ACC112 (cell line): ENCODE measurements around the gene HDAC4.

Experiments used
- H2AFZ ChIP-seq: fragments of 200-600 bp; sonication (generic); one replicate; pipeline ENCODE4 v1.6.0; 2017; ENCODE audit warnings: antibody characterized with exemption, low read length; ENCODE audit not compliant: unreplicated experiment
- H3K27ac ChIP-seq: fragments of 200-600 bp; sonication (generic); 2 replicates; pipeline ENCODE4 v1.5.1; 2014; ENCODE audit warnings: low read depth, mild to moderate bottlenecking, antibody characterized with exemption, low read length, moderate library complexity
- H3K27me3 ChIP-seq: fragments of 200-600 bp; sonication (generic); 2 replicates; pipeline ENCODE4 v1.6.1; 2014; ENCODE audit warnings: mild to moderate bottlenecking, antibody characterized with exemption, low read length, moderate library complexity, mixed read lengths; ENCODE audit not compliant: insufficient read depth
- H3K36me3 ChIP-seq: fragments of 200-600 bp; sonication (generic); 2 replicates; pipeline ENCODE4 v1.6.1; 2016; ENCODE audit warnings: mild to moderate bottlenecking, antibody characterized with exemption, low read length, moderate library complexity, mixed read lengths; ENCODE audit not compliant: insufficient read depth
- H3K4me1 ChIP-seq: fragments of 200-600 bp; sonication (generic); one replicate; pipeline ENCODE4 v1.6.1; 2016; ENCODE audit warnings: low read length, mixed read lengths; ENCODE audit not compliant: insufficient read depth, unreplicated experiment, control insufficient read depth
- H3K4me3 ChIP-seq: fragments of 200-600 bp; sonication (generic); 2 replicates; pipeline ENCODE4 v1.5.1; 2014; ENCODE audit warnings: mild to moderate bottlenecking, low read depth, low read length
- H3K79me2 ChIP-seq: fragments of 200-600 bp; sonication (generic); one replicate; pipeline ENCODE4 v1.6.0; 2016; ENCODE audit warnings: low read length; ENCODE audit not compliant: control insufficient read depth, unreplicated experiment, insufficient read depth

Gene HDAC4

DNA sequence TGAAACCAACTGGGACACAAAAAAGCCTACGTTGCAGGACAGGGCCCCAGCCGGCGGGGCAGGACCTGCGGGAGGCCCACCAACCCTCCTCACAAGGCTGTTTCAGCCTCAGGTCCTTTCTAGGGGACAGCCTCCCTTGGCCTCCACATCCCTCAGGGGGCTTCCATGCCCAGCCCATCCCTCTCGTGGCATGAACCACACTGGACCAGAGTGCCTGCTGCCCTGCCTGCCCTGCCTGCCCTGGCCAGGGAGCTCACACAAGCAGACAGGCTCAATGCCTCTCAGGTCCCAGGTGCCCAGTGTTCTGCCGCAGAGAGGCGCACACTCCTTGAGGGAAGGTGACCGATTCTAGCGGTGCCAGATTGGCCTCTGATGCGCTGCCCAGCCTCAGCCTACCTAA lies 57.4 kb downstream of the HDAC4 start:
- no peak overlapping the region for H3K27ac ChIP-seq
- H3K79me2 ChIP-seq, result peaks cover 8% of the 10 kb centered on the region
- H3K4me3 ChIP-seq, result no peak overlapping the region
- no peaks in the 10 kb centered on the region for H3K27me3 ChIP-seq
- no peaks in the 10 kb centered on the region for H3K36me3 ChIP-seq
- H3K4me1 ChIP-seq, result no peaks in the 10 kb centered on the region
- H2AFZ ChIP-seq, result no peak overlapping the region

DNA sequence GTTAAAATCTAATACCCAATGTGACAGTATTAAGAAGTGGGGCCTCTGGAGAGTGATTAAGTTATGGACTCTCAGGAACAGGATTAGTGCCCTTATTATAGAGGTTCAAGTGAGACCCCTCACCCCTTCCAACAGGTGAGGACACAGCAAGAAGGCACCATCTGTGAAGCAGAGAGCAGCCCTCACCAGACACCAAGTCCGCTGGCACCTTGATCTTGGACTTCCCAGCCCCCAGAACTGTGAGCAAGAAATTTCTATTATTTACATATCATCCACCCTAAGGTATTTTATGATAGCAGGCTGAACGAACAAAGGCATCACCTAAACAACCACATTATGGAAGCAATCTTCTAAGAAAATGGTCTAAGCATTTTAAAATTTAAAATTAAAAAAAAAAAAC lies 59.0 kb downstream of the HDAC4 start:
- no peak overlapping the region for H3K27ac ChIP-seq
- no peak overlapping the region for H2AFZ ChIP-seq
- H3K27me3 ChIP-seq, result no peaks in the 10 kb centered on the region
- peaks cover 4% of the 10 kb centered on the region for H3K79me2 ChIP-seq
- H3K4me3 ChIP-seq, result no peak overlapping the region
- no peaks in the 10 kb centered on the region for H3K36me3 ChIP-seq
- no peaks in the 10 kb centered on the region for H3K4me1 ChIP-seq

DNA sequence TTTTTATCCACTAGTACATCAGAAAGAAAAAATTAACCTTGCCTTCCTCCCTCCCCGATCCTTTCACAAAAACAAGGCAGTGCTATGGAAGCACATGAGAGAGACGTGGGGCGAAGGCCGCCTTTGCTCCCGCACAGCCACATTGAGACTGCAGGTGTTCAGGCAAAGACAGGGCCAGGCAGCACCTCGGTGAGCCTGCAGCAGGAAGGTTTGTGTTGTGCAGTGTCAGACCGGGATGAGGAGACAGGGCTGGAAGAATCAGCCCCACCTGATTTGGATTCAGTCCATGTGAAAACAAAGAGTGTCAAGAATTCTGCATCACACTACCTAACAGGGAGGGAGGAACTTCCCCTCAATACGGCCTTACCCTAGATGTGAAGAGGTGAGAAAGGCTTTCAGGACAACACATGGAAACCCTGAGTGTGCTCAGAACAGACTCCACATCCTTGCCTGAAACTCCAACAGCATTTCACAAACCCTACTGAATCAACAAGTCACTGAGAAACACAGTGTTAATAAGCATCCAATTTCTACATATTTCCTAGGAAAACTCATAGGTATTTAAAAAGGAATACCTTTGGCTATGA lies 59.6 kb downstream of the HDAC4 start:
- Histone ChIP-seq H3K27ac (no peak overlapping the region), H3K4me1 (no peaks in the 10 kb centered on the region), H2AFZ (no peak overlapping the region), H3K79me2 (no peaks in the 10 kb centered on the region), H3K36me3 (no peaks in the 10 kb centered on the region), H3K27me3 (no peaks in the 10 kb centered on the region), H3K4me3 (no peak overlapping the region)

DNA sequence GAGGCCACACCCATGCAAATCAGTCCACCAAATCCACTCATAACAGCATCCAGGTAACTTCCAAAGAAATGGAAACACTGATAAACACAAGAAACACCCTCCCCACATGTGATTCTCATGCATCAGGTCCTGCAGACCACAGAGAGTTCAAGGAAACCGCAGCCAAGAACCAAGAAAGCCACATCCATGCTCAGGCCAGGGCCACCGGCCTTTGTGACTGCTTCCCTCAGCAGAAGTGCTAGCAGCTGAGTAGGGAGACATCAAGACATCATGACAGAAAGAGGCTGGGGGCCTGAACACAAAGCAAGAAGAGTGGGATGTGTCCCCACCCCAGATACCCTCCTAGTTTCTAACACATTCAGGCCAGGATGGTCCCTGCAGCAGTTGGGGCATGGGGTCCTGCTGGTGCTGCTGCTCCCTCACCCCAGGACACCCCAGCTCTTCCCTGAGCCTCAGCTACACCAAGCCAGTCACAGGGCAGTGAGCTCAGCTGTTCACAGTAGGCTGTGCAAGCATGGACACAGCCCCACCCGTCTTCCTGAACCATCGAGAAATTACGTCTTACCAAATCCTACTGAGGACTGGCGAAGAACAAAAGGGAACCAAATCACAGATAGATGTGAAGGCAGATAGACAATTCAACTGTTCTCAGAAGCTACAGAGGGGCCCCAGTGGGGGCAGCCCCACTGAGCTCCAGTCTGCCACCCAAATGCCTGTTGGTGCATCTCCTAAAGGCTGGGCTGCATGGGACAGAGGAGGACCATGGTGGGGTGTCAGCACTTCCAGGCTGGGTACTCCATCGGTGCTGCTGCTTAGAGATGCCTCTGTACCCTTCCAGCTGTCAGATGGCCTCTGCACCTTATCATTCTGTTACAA lies 60.9 kb downstream of the HDAC4 start:
- Histone ChIP-seq H3K27me3 (no peaks in the 10 kb centered on the region), H2AFZ (no peak overlapping the region), H3K79me2 (no peaks in the 10 kb centered on the region), H3K27ac (no peak overlapping the region), H3K4me3 (no peak overlapping the region), H3K4me1 (no peaks in the 10 kb centered on the region), H3K36me3 (no peaks in the 10 kb centered on the region)

DNA sequence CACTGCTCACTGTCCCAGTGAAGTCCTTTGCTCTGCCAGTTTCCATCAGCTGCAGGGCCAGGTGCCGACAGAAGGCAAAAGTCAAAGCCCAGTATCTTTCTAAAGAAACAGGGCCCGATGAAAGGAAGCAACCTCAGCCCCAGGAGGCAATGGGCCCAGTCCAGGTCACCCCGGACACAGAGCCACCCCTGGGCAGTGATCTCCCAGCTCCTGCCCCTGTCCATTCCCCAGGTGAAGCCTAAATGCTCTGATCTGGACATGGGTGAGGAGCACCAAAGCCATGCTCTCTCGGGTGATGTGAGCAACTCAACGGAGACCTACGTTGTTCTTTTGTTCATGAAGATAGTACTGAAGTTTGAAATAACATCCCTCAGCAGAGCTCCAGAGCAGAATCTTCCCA lies 61.6 kb downstream of the HDAC4 start:
- Histone ChIP-seq H2AFZ (no peak overlapping the region), H3K27ac (no peak overlapping the region), H3K27me3 (no peaks in the 10 kb centered on the region), H3K4me3 (no peak overlapping the region), H3K79me2 (no peaks in the 10 kb centered on the region), H3K36me3 (no peaks in the 10 kb centered on the region), H3K4me1 (no peaks in the 10 kb centered on the region)

DNA sequence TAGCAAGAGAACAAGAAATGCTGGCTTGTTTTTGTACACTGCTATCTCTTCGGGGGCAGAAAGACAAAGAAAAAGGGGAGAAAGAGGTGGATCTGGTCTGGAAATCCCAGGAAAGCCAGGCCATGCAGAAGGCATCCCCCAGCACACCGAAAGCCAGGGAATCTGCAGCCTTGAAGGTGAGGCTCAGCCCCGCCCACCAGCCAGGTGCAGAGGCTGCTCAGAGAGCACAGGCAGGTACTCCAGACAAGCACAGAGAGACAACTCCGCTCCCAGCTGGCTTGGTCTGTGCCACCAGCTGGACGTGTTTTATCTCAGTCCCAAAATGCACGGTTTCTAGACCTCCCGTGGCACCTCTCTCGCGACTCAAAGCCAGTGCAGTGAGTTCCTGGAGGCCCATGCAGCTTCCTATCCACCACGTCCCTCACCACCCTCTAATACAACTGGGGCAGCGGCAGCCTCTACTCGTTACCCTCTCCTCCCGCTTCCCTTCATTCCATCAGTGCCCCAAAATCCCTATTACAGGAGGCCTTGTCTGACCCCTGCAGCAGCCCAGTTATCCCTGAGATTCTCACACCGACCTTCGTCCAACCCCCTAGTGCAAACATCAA lies 62.8 kb downstream of the HDAC4 start:
- Histone ChIP-seq H2AFZ (no peak overlapping the region), H3K36me3 (no peaks in the 10 kb centered on the region), H3K4me3 (no peak overlapping the region), H3K4me1 (no peaks in the 10 kb centered on the region), H3K27me3 (no peaks in the 10 kb centered on the region), H3K79me2 (no peaks in the 10 kb centered on the region), H3K27ac (no peak overlapping the region)

DNA sequence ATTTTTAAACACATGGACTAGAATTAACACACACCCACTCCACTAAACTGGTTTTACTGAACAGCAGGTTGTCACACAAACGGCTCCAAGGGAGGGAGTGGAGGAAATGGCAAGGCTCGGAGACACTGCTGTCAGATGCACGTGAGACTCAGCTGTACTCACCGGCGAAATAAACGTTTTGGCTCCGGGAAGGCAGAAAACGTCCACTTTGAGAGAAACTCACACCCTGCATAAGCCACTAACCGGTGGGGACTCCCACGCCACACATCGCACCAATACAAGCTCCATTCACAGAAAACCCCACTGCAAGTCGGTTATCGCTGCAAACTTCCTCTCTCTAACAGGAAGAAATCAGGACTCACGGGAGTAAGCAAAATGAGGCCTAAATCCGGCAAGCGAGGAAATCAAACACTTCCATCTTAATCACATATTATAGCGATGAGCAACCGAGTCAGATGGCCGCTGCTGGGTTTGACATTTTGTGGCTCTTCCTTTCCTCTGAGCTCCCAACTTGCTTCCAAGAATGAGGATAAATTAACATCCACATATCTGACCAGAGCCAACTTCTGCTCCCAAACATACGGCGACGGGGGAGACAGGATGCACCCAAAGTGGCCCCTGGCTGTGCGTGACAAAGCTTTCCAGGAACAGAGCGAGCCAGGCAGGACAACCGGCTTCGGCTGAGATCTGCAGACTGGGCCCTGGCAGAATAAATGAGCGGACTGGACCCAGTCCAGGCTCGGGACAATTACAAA lies 63.5 kb downstream of the HDAC4 start:
- no peaks in the 10 kb centered on the region for H3K36me3 ChIP-seq
- no peak overlapping the region for H3K4me3 ChIP-seq
- no peak overlapping the region for H3K27ac ChIP-seq
- no peaks in the 10 kb centered on the region for H3K79me2 ChIP-seq
- H2AFZ ChIP-seq, result no peak overlapping the region
- no peaks in the 10 kb centered on the region for H3K27me3 ChIP-seq
- H3K4me1 ChIP-seq, result no peaks in the 10 kb centered on the region

DNA sequence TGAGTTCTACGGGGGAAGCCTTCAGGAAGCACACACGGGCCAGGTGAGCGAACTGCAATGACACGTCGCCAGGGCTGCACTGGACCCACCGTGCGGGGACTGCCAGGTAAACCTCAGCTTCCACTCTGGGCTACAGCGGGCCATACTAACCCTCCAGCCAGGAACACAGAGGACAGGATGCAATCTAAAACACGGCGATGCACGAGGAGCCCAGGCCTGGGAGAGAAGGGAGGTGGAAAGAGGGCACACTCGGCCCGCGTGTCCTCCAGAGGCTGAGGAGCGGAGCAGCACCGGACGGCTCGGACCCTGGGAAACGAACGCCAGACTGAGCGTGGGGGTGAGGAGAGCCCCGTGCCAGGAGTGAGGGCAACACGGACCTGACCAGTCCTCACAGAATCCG lies 69.3 kb downstream of the HDAC4 start:
- Histone ChIP-seq H2AFZ (no peak overlapping the region), H3K36me3 (no peaks in the 10 kb centered on the region), H3K4me3 (no peak overlapping the region), H3K27me3 (no peaks in the 10 kb centered on the region), H3K27ac (no peak overlapping the region), H3K4me1 (peaks cover 19% of the 10 kb centered on the region), H3K79me2 (no peaks in the 10 kb centered on the region)

DNA sequence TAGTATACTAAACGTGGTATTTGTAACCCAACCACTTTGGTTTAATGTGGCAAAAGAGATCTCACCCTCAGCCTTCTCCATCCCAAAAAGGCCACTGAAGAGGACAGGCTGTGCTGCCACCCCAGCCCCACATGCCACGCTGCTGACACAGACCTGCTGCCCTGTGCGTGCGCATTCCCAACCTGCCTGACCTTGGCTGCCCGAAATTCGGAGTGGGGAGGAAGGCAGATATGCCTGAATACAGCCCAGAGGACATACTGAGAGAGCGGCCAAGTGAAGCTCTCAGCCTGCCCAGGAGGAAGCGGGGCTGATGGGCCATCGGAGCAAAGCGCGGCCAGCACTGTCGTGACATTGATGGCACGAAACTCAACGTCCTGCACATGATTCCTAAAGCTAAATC lies 70.0 kb downstream of the HDAC4 start:
- Histone ChIP-seq H3K27ac (no peak overlapping the region), H3K79me2 (no peaks in the 10 kb centered on the region), H2AFZ (no peak overlapping the region), H3K36me3 (no peaks in the 10 kb centered on the region), H3K4me3 (no peak overlapping the region), H3K27me3 (no peaks in the 10 kb centered on the region), H3K4me1 (peaks cover 19% of the 10 kb centered on the region)

DNA sequence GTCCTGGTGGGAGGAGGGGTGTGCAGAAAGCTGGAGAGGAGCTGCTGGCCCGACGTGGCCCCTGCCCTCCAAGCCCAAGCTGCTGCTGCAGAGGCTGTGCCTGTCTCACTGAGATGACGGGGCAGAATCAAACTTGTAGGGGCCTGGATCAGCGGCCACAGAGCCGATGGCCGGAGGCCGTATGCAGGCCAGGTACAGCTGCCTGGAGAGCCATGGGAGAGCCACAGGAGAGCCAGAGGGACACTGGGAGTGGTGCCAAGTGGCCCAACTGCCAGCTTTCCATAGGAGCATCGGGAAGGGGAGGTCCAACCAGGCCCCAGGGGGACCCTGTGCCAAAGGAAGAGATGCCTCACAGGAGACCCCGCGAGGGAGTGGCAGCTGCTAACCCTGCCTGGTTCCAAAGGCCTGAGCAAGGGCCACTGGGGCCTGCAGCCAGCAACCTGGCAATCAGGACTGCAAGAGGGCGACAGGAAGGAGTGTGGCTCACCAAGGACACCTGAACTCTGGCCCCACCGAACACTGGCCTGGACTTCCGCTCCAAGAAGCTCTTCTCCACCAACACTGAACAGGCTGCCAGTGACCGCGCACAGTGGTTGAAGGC lies 70.7 kb downstream of the HDAC4 start:
- no peak overlapping the region for H3K4me3 ChIP-seq
- no peak overlapping the region for H3K27ac ChIP-seq
- H3K36me3 ChIP-seq, result no peaks in the 10 kb centered on the region
- no peaks in the 10 kb centered on the region for H3K27me3 ChIP-seq
- no peak overlapping the region for H2AFZ ChIP-seq
- no peaks in the 10 kb centered on the region for H3K79me2 ChIP-seq
- H3K4me1 ChIP-seq, result peaks cover 19% of the 10 kb centered on the region
